MCF 10A (cell line): Measurements from ENCODE around the gene NOX1. TPM values are rescaled to one million over a fixed set of nuclear protein-coding genes. Genes with fewer than 3 reads are reported as not detected.
"Not testable (repeated sequence)": the region's sequence is repeated elsewhere in the genome, so short reads cannot be mapped to it uniquely, and the experiment has no call there.

ENCODE experiments used
- BruUV-seq: library from RNA; stranded (reverse); fragments of 400-500 nt; replicated peaks from 2 replicates; lab custom pipeline; 2021; lab: Mats Ljungman, UMichigan
- CTCF ChIA-PET: fragments of 300-600 bp; sonication (Branson Sonifier 250); formaldehyde crosslinking; extraction: SDS; loops from one replicate; lab custom pipeline; 2021; ENCODE audit warnings: antibody characterized with exemption, inconsistent platforms; lab: Yijun Ruan, JAX
- POLR2A ChIA-PET: fragments of 300-600, 350-650 bp; sonication (Branson Sonifier 250); formaldehyde crosslinking; extraction: SDS; loops from one replicate; lab custom pipeline; 2020; ENCODE audit warnings: antibody characterized with exemption, inconsistent platforms; lab: Yijun Ruan, JAX
- DNase-seq: peaks from one replicate; pipeline ENCODE4 v3.0.0-alpha.2; 2018; ENCODE audit not compliant: unreplicated experiment
- H3K27ac Mint-ChIP-seq: one replicate; pipeline ENCODE4 v1.8.0; 2022; ENCODE audit warnings: mild to moderate bottlenecking, low read depth, mixed read lengths; ENCODE audit not compliant: unreplicated experiment
- H3K27me3 Mint-ChIP-seq: one replicate; pipeline ENCODE4 v1.8.0; 2022; ENCODE audit warnings: mixed read lengths; ENCODE audit not compliant: insufficient read depth, unreplicated experiment
- H3K36me3 Mint-ChIP-seq: one replicate; pipeline ENCODE4 v1.8.0; 2022; ENCODE audit warnings: mild to moderate bottlenecking, moderate library complexity, mixed read lengths; ENCODE audit not compliant: insufficient read depth, unreplicated experiment
- H3K4me1 Mint-ChIP-seq: one replicate; pipeline ENCODE4 v1.8.0; 2022; ENCODE audit warnings: mixed read lengths; ENCODE audit not compliant: insufficient read depth, unreplicated experiment
- H3K4me3 Mint-ChIP-seq: one replicate; pipeline ENCODE4 v1.8.0; 2022; ENCODE audit warnings: mild to moderate bottlenecking, moderate library complexity, mixed read lengths; ENCODE audit not compliant: unreplicated experiment
- H3K9me3 Mint-ChIP-seq: one replicate; pipeline ENCODE4 v1.8.0; 2022; ENCODE audit warnings: mixed read lengths; ENCODE audit not compliant: unreplicated experiment
- intact Hi-C: fragments of 100-400 bp; cut with micrococcal nuclease; formaldehyde crosslinking; loops from 2 replicates; pipeline ENCODE4 v1.14.1; 2022
- total RNA-seq: library from RNA; stranded (reverse); gene quantifications from 2 replicates; pipeline ENCODE4 v1.2.3, GENCODE V29; 2022
- TF ChIP-seq, protein P1 (sequence below): fragments of 200-600 bp; IDR thresholded peaks from one replicate; pipeline ENCODE4 v1.8.0; 2022; ENCODE audit warnings: antibody characterized with exemption, mild to moderate bottlenecking; ENCODE audit not compliant: unreplicated experiment

The NOX1 gene
- total RNA-seq, 1 experiment from 2014 or later = not detected

DNA sequence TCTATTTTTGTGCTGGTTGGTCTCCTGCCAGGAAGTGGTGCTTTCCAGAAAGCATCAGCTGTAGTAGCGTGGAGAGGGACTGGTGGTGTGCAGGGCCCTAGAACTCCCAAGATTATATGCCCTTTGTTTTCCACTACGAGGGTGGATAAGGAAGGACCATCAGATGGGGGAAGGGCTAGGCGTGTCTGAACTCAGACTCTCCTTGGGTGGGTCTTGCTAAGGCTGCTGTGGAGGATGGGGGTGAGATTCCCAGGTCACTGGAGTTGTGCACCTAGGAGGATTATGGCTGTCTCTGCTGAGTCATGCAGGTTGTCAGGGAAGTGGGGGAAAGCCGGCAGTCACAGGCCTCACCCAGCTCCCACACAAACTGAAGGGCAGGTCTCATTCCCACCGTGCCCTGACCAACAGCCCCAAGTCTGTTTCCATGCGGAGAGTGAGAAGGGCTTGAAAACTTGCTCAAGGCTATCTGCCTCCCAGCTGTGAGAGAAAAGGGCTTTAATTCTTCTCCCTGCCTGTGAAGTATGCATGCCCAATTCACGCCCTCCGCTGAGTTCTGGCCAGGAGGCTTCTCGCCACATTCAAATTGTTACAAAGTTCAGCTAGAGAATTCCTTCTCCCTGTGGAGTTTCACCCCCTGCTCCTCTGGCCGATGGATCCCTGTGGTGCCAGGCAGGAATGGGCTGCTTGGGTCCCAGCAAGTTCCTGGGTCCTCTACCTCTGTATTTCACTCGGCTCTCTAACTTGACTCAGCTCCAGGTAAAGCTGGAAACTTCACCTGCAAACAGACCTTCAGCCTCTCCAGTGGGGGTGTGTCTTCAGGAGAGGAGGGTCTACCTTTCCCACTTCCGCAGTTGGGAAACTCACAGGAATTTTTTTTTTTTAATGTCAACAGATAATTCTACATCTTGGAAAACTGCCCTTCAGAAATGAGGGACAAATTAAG lies 61.7 kb downstream of the NOX1 start:
- ChIA-PET CTCF (interaction anchor here (0.6 to 0.7 kb wide), 2 partner anchors 24 to 125 kb away, joined by 3 to 4 read pairs; no protein-coding TSS in a partner anchor), POLR2A (interaction anchor here (0.6 kb wide), 2 partner anchors 13 to 20 kb away, joined by 3 to 4 read pairs; no protein-coding TSS in a partner anchor)
- H3K4me3 Mint-ChIP-seq = no peak overlapping the region
- H3K27me3 Mint-ChIP-seq = peaks cover 86% of the 10 kb centered on the region
- intact Hi-C loops = no loop called here
- TF ChIP-seq, protein P1, sequence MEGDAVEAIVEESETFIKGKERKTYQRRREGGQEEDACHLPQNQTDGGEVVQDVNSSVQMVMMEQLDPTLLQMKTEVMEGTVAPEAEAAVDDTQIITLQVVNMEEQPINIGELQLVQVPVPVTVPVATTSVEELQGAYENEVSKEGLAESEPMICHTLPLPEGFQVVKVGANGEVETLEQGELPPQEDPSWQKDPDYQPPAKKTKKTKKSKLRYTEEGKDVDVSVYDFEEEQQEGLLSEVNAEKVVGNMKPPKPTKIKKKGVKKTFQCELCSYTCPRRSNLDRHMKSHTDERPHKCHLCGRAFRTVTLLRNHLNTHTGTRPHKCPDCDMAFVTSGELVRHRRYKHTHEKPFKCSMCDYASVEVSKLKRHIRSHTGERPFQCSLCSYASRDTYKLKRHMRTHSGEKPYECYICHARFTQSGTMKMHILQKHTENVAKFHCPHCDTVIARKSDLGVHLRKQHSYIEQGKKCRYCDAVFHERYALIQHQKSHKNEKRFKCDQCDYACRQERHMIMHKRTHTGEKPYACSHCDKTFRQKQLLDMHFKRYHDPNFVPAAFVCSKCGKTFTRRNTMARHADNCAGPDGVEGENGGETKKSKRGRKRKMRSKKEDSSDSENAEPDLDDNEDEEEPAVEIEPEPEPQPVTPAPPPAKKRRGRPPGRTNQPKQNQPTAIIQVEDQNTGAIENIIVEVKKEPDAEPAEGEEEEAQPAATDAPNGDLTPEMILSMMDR = no peak
- no peaks in the 10 kb centered on the region for H3K36me3 Mint-ChIP-seq
- H3K27ac Mint-ChIP-seq = no peak overlapping the region
- H3K4me1 Mint-ChIP-seq = no peaks in the 10 kb centered on the region
- H3K9me3 Mint-ChIP-seq = peaks cover 9% of the 10 kb centered on the region
- DNase-seq = no peak
- no TSS peak for BruUV-seq

DNA sequence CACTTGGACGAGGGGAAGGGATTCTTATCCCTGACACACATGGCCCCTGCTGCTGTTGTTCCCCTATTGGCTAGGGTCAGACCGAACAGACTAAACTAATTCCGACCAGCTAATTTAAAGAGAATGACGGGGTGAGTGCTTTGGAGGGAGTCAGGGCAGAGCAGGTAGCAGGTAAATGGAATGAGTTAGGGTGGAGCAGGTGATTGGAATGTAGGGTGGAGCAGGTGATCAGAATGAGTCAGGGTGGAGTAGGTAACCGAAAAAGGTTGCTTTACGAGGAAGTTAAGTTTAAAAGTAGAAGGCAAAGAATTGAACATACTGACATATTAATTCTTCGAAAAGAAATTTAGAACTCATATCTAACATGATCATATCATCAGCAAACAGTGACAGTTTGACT lies 65.9 kb downstream of the NOX1 start:
- CTCF ChIA-PET, H3K36me3 Mint-ChIP-seq, POLR2A ChIA-PET, BruUV-seq, H3K4me3 Mint-ChIP-seq, H3K9me3 Mint-ChIP-seq, intact Hi-C loops, DNase-seq, H3K4me1 Mint-ChIP-seq, H3K27ac Mint-ChIP-seq: not testable (repeated sequence)
- H3K27me3 Mint-ChIP-seq = peaks cover 82% of the 10 kb centered on the region

DNA sequence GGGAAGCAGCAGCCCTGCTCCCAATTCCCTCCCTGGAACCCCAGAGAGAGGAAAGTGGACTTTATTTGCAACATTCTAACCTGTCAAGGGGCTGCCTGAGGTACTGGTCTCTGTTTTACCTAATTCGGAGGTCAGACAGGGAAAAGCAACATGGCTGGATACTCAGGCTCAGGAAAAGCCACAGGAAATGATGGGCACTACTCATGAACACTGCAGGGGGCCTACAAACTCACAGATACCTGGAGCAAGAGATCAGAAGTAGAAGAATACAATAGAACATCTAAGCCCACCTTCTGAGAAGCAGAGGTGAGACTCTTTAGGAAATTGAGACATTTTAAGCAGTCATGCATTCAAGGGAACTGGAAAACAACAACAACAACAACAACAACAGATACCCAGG lies 69.4 kb downstream of the NOX1 start:
- no TSS peak for BruUV-seq
- peaks cover 6% of the 10 kb centered on the region for H3K9me3 Mint-ChIP-seq
- H3K4me1 Mint-ChIP-seq = no peaks in the 10 kb centered on the region
- POLR2A ChIA-PET = no interaction called here
- no peak overlapping the region for H3K4me3 Mint-ChIP-seq
- TF ChIP-seq, protein P1 = no peak
- intact Hi-C loops = no loop called here
- CTCF ChIA-PET = interaction anchor here (0.6 kb wide), 1 partner anchor 261 kb away, joined by 5 read pairs; no protein-coding TSS in a partner anchor
- no peak for DNase-seq
- no peak overlapping the region for H3K27ac Mint-ChIP-seq
- no peaks in the 10 kb centered on the region for H3K36me3 Mint-ChIP-seq
- peaks cover 86% of the 10 kb centered on the region for H3K27me3 Mint-ChIP-seq

DNA sequence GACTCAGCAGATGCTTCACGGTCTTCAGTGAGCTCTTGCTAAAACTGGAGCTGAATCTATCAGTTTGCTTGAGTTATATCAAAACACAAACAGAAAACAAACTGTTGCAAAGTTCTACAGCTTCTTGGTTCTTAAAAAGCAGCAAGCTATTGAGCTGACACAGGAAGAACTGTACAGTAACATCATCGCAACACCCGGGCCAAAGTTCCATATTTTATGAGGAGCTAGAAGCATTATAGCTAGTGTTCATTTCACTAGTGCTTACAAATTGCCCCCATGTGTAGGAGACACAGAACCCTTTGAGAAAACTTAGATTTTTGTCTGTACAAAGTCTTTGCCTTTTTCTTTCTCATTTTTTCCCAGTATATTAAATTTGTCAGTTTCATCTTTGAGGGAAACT lies 71.3 kb downstream of the NOX1 start:
- H3K4me3 Mint-ChIP-seq = no peak overlapping the region
- H3K27ac Mint-ChIP-seq = no peak overlapping the region
- CTCF ChIA-PET = interaction anchor here (0.7 to 0.8 kb wide), 2 partner anchors 34 to 537 kb away, joined by 3 to 4 read pairs; no protein-coding TSS in a partner anchor
- no peak for DNase-seq
- H3K36me3 Mint-ChIP-seq = no peaks in the 10 kb centered on the region
- POLR2A ChIA-PET = no interaction called here
- no TSS peak for BruUV-seq
- no peaks in the 10 kb centered on the region for H3K4me1 Mint-ChIP-seq
- H3K27me3 Mint-ChIP-seq = peaks cover 69% of the 10 kb centered on the region
- TF ChIP-seq, protein P1 = no peak
- H3K9me3 Mint-ChIP-seq = no peaks in the 10 kb centered on the region
- intact Hi-C loops = no loop called here
